OCI-LY7 (cell line): ENCODE results near the gene OOSP4A.

Experiments
- EZH2phosphoT487 ChIP-seq: fragments of 200-600 bp; sonication (generic); IDR thresholded peaks from 2 replicates; pipeline ENCODE4 v1.6.1; 2018; ENCODE audit warnings: low read depth, borderline replicate concordance, mild to moderate bottlenecking, mixed run types, antibody characterized with exemption, low read length, moderate library complexity, mixed read lengths
- TF ChIP-seq, protein P1 (sequence below): fragments of 200-600 bp; sonication (generic); conservative IDR thresholded peaks from 2 replicates; pipeline ENCODE4 v1.5.1; 2014; ENCODE audit warnings: mild to moderate bottlenecking, antibody characterized with exemption, low read length, moderate library complexity, mixed read lengths

DNA sequence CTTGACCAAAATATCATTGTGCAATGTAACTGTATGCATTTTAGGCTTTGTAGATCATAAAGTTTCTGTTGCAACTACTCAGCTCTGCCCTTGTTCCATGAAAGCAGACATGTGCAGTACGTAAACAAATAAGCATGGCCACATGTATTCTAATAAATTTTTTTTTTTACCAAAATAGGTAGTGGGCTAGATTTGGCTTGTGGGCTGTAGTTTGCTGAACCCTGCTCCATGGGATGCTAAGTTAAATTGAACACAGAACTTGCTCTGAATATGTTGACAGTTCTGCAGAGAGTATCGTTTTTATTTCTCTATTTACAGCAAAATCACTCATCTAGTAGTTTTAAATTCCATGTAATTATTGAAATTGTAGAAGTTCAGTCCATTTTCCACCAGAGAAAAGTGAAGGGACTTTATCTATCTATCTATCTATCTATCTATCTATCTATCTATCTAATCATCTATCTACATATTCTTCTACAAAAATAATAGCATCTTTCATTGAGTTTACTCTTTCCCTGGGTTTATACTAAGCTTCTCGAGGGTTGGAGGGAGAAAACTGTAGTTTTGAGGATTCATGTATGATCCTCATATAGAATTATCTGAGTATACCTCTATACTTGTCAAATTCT, 9.5 kb upstream of the OOSP4A start:
- TF ChIP-seq, protein P1, sequence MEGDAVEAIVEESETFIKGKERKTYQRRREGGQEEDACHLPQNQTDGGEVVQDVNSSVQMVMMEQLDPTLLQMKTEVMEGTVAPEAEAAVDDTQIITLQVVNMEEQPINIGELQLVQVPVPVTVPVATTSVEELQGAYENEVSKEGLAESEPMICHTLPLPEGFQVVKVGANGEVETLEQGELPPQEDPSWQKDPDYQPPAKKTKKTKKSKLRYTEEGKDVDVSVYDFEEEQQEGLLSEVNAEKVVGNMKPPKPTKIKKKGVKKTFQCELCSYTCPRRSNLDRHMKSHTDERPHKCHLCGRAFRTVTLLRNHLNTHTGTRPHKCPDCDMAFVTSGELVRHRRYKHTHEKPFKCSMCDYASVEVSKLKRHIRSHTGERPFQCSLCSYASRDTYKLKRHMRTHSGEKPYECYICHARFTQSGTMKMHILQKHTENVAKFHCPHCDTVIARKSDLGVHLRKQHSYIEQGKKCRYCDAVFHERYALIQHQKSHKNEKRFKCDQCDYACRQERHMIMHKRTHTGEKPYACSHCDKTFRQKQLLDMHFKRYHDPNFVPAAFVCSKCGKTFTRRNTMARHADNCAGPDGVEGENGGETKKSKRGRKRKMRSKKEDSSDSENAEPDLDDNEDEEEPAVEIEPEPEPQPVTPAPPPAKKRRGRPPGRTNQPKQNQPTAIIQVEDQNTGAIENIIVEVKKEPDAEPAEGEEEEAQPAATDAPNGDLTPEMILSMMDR: no peak
- TF ChIP-seq EZH2phosphoT487: no peak
